Activated naive CD4-positive, alpha-beta T cell treated with anti-CD3 and anti-CD28 coated beads, Interleukin-2, amount 50 U/mL, for 24 hours (primary cell): ENCODE data around the gene ZNF410.

Source experiments
- H3K27ac Mint-ChIP-seq: one replicate; pipeline ENCODE4 v1.8.0; 2021; ENCODE audit warnings: mild to moderate bottlenecking, mixed read lengths
- H3K27me3 Mint-ChIP-seq: one replicate; pipeline ENCODE4 v1.8.0; 2021; ENCODE audit warnings: mixed read lengths
- H3K36me3 Mint-ChIP-seq: one replicate; pipeline ENCODE4 v1.8.0; 2021; ENCODE audit warnings: mixed read lengths
- H3K4me1 Mint-ChIP-seq: one replicate; pipeline ENCODE4 v1.8.0; 2021; ENCODE audit warnings: mixed read lengths
- H3K4me3 Mint-ChIP-seq: one replicate; pipeline ENCODE4 v1.8.0; 2021; ENCODE audit warnings: mild to moderate bottlenecking, mixed read lengths
- H3K9me3 Mint-ChIP-seq: one replicate; pipeline ENCODE4 v1.8.0; 2021; ENCODE audit warnings: mixed read lengths

Gene ZNF410

GRCh38 chr14:73968885-73969284 lies 82.2 kb downstream of the ZNF410 start:
- no peak overlapping the region for H3K27ac Mint-ChIP-seq
- H3K9me3 Mint-ChIP-seq, result no peaks in the 10 kb centered on the region
- peaks cover 3% of the 10 kb centered on the region for H3K36me3 Mint-ChIP-seq
- no peaks in the 10 kb centered on the region for H3K27me3 Mint-ChIP-seq
- no peaks in the 10 kb centered on the region for H3K4me1 Mint-ChIP-seq
- H3K4me3 Mint-ChIP-seq, result no peak overlapping the region

DNA sequence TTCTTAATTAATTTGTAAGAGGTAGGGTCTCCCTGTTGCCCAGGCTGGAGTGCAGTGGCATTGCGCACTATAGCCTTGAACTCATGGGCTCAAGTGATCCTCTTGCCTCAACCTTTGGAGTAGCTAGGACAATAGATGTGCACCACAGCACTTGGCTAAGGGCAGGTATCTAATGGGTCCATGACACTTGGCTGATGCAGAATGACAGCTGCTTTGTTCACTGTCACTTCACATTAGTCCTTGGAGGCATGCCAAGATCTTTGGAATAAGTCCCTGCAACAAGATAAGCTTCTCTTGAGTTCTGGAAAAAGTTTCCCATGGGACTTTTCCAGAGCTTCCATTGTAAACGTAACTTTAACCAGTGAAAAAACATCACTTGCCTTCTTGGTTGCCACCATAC lies 86.8 kb downstream of the ZNF410 start:
- no peak overlapping the region for H3K4me3 Mint-ChIP-seq
- H3K36me3 Mint-ChIP-seq, result peaks cover 4% of the 10 kb centered on the region
- no peaks in the 10 kb centered on the region for H3K4me1 Mint-ChIP-seq
- no peaks in the 10 kb centered on the region for H3K27me3 Mint-ChIP-seq
- H3K9me3 Mint-ChIP-seq, result no peaks in the 10 kb centered on the region
- H3K27ac Mint-ChIP-seq, result no peak overlapping the region

GRCh38 chr14:73976125-73976524 lies 89.5 kb downstream of the ZNF410 start:
- Mint-ChIP-seq H3K27ac (no peak overlapping the region), H3K27me3 (no peaks in the 10 kb centered on the region), H3K4me1 (no peaks in the 10 kb centered on the region), H3K9me3 (no peaks in the 10 kb centered on the region), H3K4me3 (no peak overlapping the region), H3K36me3 (peaks cover 8% of the 10 kb centered on the region)

DNA sequence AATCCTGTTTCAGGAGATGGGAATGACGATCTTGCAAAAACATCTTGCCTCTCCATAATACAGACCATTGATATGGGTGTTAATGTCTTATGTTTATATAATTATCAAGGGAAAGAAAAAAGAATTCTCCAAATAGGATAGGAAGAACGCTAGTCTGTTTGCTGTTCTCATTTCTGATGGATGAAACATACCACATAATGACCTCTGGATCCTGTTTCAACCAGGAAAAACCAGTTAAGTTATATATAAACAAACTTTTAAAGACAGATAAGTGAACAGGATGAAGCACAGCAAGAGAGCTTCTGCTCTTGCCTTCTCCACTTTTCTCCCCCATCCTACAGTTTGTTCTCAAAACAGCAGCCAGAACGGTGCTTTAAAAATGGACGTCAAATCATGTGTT lies 91.2 kb downstream of the ZNF410 start:
- H3K27ac Mint-ChIP-seq, result no peak overlapping the region
- H3K36me3 Mint-ChIP-seq, result peaks cover 6% of the 10 kb centered on the region
- H3K4me1 Mint-ChIP-seq, result no peaks in the 10 kb centered on the region
- H3K9me3 Mint-ChIP-seq, result no peaks in the 10 kb centered on the region
- no peaks in the 10 kb centered on the region for H3K27me3 Mint-ChIP-seq
- no peak overlapping the region for H3K4me3 Mint-ChIP-seq
